Chondrocyte (in vitro differentiated cells): ENCODE results near the gene DKK3. TPM values are rescaled to one million over a fixed set of nuclear protein-coding genes. Genes with fewer than 3 reads are reported as not detected.

Experiments used
- DNase-seq: peaks from one replicate; pipeline ENCODE4 v3.0.0; 2021; ENCODE audit warnings: mixed read lengths, low spot score
- H3K27ac Mint-ChIP-seq: one replicate; pipeline ENCODE4 v1.8.0; 2021; ENCODE audit warnings: mild to moderate bottlenecking, moderate library complexity, mixed read lengths; ENCODE audit not compliant: unreplicated experiment
- H3K27me3 Mint-ChIP-seq: 2 replicates; pipeline ENCODE4 v1.8.0; 2021; ENCODE audit warnings: low read depth, mixed read lengths
- H3K36me3 Mint-ChIP-seq: 2 replicates; pipeline ENCODE4 v1.8.0; 2021; ENCODE audit warnings: low read depth, mixed read lengths
- H3K4me1 Mint-ChIP-seq: 2 replicates; pipeline ENCODE4 v1.8.0; 2021; ENCODE audit warnings: low read depth, mild to moderate bottlenecking, mixed read lengths
- H3K4me3 Mint-ChIP-seq: one replicate; pipeline ENCODE4 v1.8.0; 2021; ENCODE audit warnings: mild to moderate bottlenecking, moderate library complexity, mixed read lengths; ENCODE audit not compliant: unreplicated experiment
- H3K9me3 Mint-ChIP-seq: 2 replicates; pipeline ENCODE4 v1.8.0; 2021; ENCODE audit warnings: low read depth, mixed read lengths
- total RNA-seq: library from RNA; stranded (reverse); gene quantifications from 3 replicates; pipeline ENCODE4 v1.2.1, GENCODE V29; 2021
- TF ChIP-seq, protein P1 (sequence below): fragments of 200-600 bp; sonication (generic); IDR thresholded peaks from 2 replicates; pipeline ENCODE4 v1.5.0; 2021; ENCODE audit warnings: antibody characterized with exemption, mild to moderate bottlenecking, moderate library complexity

Gene DKK3
- total RNA-seq, 1 donor from 2014 or later: 575 TPM

DNA sequence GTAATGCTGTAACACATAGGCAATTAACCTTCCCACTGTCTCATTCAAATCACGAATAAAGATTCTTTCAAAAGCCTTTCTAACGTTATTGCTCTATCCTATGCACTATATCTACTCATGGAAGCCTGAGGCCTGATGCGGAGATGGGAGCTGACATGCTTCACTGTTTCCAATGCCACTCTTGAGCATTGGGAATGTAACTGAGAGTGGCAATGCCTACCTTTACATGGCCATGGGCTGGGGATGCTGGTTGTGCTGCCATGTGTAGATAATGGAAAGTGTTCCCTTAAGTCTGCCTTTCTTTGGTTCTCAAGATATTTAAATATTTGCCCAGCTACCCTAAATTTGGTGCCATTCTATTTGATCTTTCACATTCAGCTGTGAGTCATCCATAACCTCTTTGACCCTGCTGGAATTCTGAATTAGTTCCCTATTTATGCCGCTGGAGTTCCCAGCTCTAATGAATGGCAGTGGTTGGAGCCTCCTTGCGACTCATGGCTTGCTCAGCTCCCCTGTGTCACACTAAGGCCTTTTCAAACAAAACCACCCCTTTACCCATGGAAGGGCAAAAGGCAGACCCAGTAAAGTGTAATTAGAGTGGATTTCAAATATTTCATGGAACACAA is 21.4 kb upstream of the DKK3 start:
- H3K27me3 Mint-ChIP-seq: no peaks in the 10 kb centered on the region
- no peaks in the 10 kb centered on the region for H3K36me3 Mint-ChIP-seq
- no peak overlapping the region for H3K4me3 Mint-ChIP-seq
- H3K4me1 Mint-ChIP-seq: peaks cover 24% of the 10 kb centered on the region
- H3K9me3 Mint-ChIP-seq: no peaks in the 10 kb centered on the region
- no peak overlapping the region for H3K27ac Mint-ChIP-seq
- no peak for DNase-seq
- TF ChIP-seq, protein P1, sequence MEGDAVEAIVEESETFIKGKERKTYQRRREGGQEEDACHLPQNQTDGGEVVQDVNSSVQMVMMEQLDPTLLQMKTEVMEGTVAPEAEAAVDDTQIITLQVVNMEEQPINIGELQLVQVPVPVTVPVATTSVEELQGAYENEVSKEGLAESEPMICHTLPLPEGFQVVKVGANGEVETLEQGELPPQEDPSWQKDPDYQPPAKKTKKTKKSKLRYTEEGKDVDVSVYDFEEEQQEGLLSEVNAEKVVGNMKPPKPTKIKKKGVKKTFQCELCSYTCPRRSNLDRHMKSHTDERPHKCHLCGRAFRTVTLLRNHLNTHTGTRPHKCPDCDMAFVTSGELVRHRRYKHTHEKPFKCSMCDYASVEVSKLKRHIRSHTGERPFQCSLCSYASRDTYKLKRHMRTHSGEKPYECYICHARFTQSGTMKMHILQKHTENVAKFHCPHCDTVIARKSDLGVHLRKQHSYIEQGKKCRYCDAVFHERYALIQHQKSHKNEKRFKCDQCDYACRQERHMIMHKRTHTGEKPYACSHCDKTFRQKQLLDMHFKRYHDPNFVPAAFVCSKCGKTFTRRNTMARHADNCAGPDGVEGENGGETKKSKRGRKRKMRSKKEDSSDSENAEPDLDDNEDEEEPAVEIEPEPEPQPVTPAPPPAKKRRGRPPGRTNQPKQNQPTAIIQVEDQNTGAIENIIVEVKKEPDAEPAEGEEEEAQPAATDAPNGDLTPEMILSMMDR: no peak

DNA sequence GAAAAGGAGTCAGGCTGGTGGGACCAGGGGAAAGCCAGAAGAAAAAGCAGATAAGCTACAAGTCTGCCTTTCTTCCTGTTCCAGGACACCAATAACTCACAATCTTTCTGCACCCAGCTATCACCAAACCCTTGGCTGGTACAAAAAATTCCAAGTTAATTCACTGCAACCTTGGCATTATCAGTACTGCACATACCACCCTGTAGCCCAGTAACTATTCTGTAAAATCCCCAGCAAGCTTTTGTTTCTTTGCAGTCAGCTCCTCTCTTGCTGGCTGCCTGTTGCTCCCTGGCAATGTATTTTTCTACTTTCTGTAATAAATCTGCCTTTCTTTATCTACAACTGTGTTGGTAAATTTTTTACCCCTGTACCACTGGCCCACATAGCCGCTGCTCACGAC is 20.7 kb upstream of the DKK3 start:
- H3K27ac Mint-ChIP-seq: no peak overlapping the region
- DNase-seq: no peak
- H3K9me3 Mint-ChIP-seq: peaks cover 6% of the 10 kb centered on the region
- peaks cover 24% of the 10 kb centered on the region for H3K4me1 Mint-ChIP-seq
- H3K4me3 Mint-ChIP-seq: no peak overlapping the region
- H3K36me3 Mint-ChIP-seq: peaks cover 2% of the 10 kb centered on the region
- H3K27me3 Mint-ChIP-seq: no peaks in the 10 kb centered on the region
- TF ChIP-seq, protein P1: no peak

DNA sequence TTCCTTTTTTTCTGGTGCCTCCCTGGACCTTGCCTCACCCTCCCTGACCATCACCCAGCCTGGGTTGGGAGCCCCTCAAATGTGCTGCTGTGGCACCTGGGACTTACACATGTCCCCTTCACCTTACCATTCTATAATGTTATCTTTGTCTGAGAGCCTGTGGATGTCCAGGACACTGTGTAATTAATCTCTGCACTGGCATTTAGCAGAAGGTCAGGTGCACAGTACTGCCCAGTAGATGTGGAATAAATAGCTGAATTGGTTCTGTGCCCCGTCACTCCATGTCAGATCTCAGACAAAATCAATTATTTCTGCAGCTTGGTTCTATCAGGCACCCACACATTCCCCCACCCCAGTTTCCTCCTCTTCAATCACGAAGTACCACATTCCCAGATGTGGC is 19.9 kb upstream of the DKK3 start:
- no peak for DNase-seq
- H3K36me3 Mint-ChIP-seq: peaks cover 2% of the 10 kb centered on the region
- H3K4me3 Mint-ChIP-seq: no peak overlapping the region
- H3K9me3 Mint-ChIP-seq: peaks cover 6% of the 10 kb centered on the region
- peaks cover 24% of the 10 kb centered on the region for H3K4me1 Mint-ChIP-seq
- TF ChIP-seq, protein P1: no peak
- H3K27me3 Mint-ChIP-seq: no peaks in the 10 kb centered on the region
- no peak overlapping the region for H3K27ac Mint-ChIP-seq

DNA sequence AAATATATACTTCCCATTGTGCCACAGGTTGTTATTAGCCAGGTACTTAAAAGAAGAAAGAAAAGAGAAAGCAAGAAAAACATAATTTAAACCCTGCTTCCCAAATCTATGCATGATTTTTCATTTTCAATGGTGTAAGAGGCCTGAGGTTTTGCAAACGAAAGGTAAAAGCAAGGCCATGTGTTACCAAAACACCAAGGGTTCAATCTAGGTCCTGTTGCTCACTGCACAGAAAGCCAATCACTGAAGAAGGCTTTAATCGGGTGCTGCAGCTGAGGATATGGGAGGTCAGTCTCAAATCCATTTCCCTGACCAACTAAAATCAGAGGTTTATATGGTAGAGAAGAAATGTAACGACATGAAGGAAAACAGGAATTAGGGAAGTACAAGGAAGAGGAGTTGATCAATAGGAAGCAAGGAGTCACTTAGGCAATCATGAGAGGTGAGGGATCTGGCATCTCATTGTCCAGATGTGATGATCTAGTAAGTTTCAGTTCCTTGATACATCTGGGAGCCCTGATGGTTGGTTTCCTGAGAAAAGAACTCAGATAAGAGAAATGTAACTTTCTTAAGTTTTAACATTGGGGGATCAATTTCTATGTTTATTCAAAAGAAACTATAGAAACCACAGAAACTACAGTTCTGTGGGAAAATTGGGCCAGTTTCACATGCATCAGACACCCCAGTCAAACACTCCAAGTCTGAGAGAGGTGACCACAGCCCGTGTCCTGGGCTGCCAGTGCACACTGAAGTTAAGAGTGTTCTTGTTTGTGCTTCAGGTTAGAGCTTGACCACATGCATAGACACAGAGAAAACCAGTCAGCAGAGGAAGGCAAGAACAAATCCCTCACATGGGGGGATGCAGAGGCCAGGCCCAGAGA is 18.1 kb upstream of the DKK3 start:
- Mint-ChIP-seq H3K27me3 (no peaks in the 10 kb centered on the region), H3K9me3 (peaks cover 12% of the 10 kb centered on the region), H3K4me1 (peaks cover 24% of the 10 kb centered on the region), H3K4me3 (no peak overlapping the region), H3K27ac (no peak overlapping the region), H3K36me3 (peaks cover 2% of the 10 kb centered on the region)
- no peak for DNase-seq
- TF ChIP-seq, protein P1: no peak

DNA sequence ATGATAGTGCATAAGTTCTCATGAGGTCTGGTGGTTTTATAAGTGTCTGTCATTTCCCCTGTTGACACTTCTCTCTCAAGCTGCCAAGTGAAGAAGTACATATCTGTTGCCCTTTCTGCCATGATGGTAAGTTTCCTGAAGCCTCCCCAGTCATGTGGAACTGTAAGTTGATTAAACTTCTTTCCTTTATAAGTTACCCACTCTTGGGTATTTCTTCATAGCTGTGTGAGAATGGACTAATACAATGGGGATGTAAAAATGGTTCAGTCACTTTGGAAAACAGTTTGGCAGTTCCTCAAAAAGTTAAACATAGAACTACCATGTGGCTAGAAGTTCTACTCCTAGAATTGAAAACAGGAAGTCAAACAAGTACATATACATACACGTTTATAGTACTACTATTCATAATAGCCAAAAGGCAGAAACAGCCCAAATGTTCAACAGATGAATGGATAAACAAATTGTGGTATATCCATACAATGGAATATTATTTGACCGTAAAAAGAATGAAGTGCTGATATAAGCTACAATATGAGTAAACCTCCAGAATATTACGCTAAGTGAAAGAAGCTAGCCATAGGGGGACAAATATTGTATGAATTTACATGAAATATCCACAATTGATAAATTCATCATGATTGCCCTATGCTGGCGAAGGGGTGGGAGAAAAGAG is 16.0 kb upstream of the DKK3 start:
- DNase-seq: no peak
- Mint-ChIP-seq H3K27ac (no peak overlapping the region), H3K4me1 (peaks cover 24% of the 10 kb centered on the region), H3K9me3 (peaks cover 12% of the 10 kb centered on the region), H3K27me3 (no peaks in the 10 kb centered on the region), H3K36me3 (peaks cover 2% of the 10 kb centered on the region), H3K4me3 (no peak overlapping the region)
- TF ChIP-seq, protein P1: no peak
